Measurements from ENCODE around the gene C8A. TPM values are rescaled to one million over a fixed set of nuclear protein-coding genes. Genes with fewer than 3 reads are reported as not detected.
A peak's percentile ranks its signal among the peaks of the same experiment; 100 is the strongest.

The C8A gene
- total RNA-seq, 4 donors from 2014 or later: not detected

DNA sequence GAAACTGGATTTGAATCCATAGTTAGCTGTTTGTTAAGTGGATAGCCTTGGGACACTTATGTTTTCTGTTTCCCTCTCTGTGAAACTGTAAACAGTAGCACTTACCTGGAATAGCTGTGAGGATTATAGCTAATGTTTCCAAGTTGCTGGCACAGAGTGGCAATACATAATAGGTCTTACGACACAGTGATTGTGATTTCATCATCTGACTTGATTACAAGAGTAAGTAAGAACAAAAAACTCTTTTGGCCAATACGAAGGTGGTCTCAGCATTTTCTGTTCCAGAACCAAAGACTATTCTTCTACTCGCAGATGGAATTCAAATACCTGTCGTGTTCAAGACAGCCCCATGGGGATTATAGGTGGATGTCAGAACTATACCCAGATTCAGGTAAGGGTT is 109.1 kb downstream of the C8A start:
- intact Hi-C loops (cut with DNase I; ENCODE audit: low total_unique reads): no loop called here
- TF ChIP-seq, protein P1, sequence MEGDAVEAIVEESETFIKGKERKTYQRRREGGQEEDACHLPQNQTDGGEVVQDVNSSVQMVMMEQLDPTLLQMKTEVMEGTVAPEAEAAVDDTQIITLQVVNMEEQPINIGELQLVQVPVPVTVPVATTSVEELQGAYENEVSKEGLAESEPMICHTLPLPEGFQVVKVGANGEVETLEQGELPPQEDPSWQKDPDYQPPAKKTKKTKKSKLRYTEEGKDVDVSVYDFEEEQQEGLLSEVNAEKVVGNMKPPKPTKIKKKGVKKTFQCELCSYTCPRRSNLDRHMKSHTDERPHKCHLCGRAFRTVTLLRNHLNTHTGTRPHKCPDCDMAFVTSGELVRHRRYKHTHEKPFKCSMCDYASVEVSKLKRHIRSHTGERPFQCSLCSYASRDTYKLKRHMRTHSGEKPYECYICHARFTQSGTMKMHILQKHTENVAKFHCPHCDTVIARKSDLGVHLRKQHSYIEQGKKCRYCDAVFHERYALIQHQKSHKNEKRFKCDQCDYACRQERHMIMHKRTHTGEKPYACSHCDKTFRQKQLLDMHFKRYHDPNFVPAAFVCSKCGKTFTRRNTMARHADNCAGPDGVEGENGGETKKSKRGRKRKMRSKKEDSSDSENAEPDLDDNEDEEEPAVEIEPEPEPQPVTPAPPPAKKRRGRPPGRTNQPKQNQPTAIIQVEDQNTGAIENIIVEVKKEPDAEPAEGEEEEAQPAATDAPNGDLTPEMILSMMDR (IDR thresholded peaks at IDR 0.05): no peak
- TF ChIP-seq POLR2A (IDR thresholded peaks at IDR 0.05): no peak
- H3K4me3 ChIP-seq (ENCODE audit: low read depth, poor library complexity, severe bottlenecking): no peak overlapping the region
- 70 to 72% methylated on average over 4 of the region's 4 CpGs for WGBS, 2 donors
- DNase-seq (ENCODE audit: low spot score in 2 of 2): no peak

DNA sequence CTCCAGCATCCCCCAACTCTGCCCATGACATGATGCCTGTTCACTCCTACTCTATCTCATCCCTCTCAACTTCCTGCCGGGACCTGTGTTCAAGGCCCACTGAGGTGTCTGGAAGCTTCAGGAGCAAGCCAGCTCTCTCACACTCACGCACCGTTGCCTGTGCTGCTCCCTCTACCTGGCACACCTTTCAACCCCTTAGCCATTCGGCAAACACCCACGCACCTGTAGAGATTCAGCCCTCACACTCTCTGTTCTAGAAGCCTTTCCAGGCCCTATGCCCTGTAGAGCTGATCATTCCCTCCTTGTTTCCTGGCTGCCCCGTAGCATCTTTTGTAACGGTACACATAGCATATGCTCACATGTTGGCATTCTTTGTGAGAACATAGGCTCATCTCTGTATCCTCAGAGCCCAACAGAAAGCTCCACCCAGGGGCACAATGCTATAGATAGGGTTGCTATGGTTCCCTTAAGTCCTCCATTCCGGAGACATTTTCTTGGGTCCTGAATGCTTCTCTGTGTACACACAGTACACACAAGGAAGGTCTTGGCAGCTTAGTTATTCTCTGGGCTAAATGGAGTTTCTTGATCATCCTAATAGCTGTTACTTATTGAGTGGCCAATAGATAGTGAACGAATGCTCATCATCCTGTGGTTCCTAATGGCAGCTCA is 109.9 kb downstream of the C8A start:
- no peak overlapping the region for H3K4me3 ChIP-seq (ENCODE audit: low read depth, poor library complexity, severe bottlenecking)
- TF ChIP-seq, protein P1 (IDR thresholded peaks at IDR 0.05): no peak
- no peak for TF ChIP-seq POLR2A (IDR thresholded peaks at IDR 0.05)
- no peak for DNase-seq (ENCODE audit: low spot score in 2 of 2)
- 86 to 88% methylated on average over 9 of the region's 9 CpGs for WGBS, 2 donors
- intact Hi-C loops (cut with DNase I; ENCODE audit: low total_unique reads): no loop called here

DNA sequence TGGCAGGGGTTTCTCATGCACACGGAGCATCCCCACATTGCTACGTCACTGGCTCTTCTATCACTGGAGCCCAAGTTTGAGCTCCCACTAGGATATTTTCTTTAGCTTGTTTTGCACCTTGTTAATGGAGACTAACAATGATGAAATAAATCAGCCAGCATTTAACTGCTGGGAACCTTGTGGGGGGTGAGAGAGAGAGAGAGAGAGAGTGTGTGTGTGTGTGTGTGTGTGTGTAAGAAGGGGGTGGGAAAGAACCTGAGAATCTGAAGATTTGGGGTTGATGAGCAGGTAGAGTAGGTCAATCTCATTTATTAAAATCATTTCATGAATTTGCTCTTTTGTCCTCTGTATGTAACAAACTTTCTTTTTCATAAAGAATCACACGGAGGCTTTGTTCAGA is 110.6 kb downstream of the C8A start:
- TF ChIP-seq POLR2A (IDR thresholded peaks at IDR 0.05): no peak
- TF ChIP-seq, protein P1 (IDR thresholded peaks at IDR 0.05): no peak
- no peak overlapping the region for H3K4me3 ChIP-seq (ENCODE audit: low read depth, poor library complexity, severe bottlenecking)
- no peak for DNase-seq (ENCODE audit: low spot score in 2 of 2)
- WGBS, 2 donors: 69 to 87% methylated on average over 3 of the region's 3 CpGs
- intact Hi-C loops (cut with DNase I; ENCODE audit: low total_unique reads): no loop called here

DNA sequence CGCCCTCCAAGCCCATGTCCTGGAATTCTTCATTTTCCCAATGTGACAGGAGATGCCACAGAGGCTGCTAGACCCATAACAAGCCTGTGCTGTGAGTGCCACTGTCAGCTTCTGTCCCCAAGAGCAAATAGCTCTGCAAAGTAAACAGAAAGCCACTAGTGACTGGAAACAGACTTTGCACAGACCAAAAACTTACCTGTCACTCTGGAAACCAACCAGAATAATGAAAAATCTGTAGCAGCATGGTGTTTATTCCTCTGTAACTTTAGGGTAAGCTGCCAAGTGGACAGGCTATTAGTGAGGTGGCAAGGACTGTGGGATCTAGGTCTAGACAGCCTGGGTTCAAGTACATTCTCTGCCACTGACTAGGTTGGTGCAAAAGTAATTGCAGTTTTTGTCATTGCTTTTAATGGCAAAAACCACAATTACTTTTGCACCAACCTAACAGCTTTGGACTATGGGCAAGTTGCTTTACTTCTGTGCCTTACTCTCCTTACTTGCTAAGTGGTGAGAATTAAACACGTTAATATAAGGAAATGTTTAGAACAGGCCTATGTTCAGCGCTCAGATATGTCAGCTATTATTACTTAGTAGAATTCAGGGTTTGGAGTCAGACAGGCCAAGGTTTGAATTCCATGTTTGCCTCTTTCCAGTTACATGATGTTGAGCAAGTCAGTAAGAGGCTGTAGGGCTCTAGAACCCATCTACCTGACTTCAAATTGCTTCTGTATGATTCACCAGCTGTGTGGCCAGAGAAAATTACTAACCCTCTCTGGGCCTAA is 111.5 kb downstream of the C8A start, which contains the start of gene C8B:
Gene C8B, minus strand, starts transcription at position 100 of the 782 bp plus-strand sequence. Its CDS starts 67 bp downstream, at position 33.
- WGBS, 2 donors: 88 to 94% methylated on average over 3 of the region's 3 CpGs
- TF ChIP-seq POLR2A (IDR thresholded peaks at IDR 0.05): no peak
- TF ChIP-seq, protein P1 (IDR thresholded peaks at IDR 0.05): peak in 1 of 3 donors; percentile 29
- intact Hi-C loops (cut with DNase I; ENCODE audit: low total_unique reads): no loop called here
- no peak for DNase-seq (ENCODE audit: low spot score in 2 of 2)
- no peak within 1 kb of the TSS for H3K4me3 ChIP-seq (ENCODE audit: low read depth, poor library complexity, severe bottlenecking)

DNA sequence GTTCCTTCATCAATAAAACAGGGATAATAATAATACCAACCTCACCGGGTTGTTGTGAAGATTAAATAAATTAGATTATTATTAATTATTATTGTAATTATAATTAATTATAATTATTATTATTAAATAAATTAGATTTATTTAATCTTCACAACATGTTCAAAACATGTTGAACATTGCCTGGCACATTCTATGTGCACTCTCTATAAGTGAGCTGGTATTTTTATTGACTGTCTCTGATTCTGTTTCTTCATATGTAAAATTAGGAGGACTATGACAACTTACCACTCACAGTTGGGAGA is 112.1 kb downstream of the C8A start:
- no peak for TF ChIP-seq POLR2A (IDR thresholded peaks at IDR 0.05)
- TF ChIP-seq, protein P1 (IDR thresholded peaks at IDR 0.05): no peak
- intact Hi-C loops (cut with DNase I; ENCODE audit: low total_unique reads): no loop called here
- DNase-seq (ENCODE audit: low spot score in 2 of 2): no peak
- no peak overlapping the region for H3K4me3 ChIP-seq (ENCODE audit: low read depth, poor library complexity, severe bottlenecking)
- WGBS, 2 donors: 93% methylated on average over 1 of the region's 1 CpG

Data from lower leg skin (tissue), 4 donors.